ENCODE data around the gene C9orf57.

DNA sequence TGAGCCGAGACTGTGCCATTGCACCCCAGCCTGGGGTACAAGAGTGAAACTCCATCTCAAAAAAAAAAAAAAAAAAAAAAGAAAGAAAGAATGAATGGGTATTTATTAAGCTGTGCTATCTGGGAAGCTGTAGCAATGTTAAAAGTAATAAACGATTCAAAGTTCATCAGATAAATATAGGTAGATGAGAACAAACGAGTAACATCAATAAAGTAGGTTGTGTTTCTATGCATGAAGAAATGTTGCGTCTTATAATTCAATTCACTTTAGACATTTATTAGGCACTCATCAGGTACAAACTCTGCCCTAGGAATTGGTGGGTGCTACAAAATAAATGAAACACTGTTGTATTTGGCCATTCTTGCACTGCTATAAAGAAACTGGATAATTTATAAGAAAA lies 36.8 kb downstream of the C9orf57 start:
- TF ChIP-seq, protein P1, sequence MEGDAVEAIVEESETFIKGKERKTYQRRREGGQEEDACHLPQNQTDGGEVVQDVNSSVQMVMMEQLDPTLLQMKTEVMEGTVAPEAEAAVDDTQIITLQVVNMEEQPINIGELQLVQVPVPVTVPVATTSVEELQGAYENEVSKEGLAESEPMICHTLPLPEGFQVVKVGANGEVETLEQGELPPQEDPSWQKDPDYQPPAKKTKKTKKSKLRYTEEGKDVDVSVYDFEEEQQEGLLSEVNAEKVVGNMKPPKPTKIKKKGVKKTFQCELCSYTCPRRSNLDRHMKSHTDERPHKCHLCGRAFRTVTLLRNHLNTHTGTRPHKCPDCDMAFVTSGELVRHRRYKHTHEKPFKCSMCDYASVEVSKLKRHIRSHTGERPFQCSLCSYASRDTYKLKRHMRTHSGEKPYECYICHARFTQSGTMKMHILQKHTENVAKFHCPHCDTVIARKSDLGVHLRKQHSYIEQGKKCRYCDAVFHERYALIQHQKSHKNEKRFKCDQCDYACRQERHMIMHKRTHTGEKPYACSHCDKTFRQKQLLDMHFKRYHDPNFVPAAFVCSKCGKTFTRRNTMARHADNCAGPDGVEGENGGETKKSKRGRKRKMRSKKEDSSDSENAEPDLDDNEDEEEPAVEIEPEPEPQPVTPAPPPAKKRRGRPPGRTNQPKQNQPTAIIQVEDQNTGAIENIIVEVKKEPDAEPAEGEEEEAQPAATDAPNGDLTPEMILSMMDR (conservative IDR thresholded peaks at IDR 0.05 in 1 of 2, IDR thresholded peaks at IDR 0.05 in 1 of 2; ENCODE audit: low read depth in 1 of 2, low read length in 2 of 2): no peak
- no peak for TF ChIP-seq EZH2 (IDR thresholded peaks at IDR 0.05; ENCODE audit: low read length, missing control alignments)

All from fibroblast of lung (primary cell).